Liver (tissue), 9 donors: Measurements from ENCODE around the gene PTCD2. TPM values are rescaled to one million over a fixed set of nuclear protein-coding genes. Genes with fewer than 3 reads are reported as not detected.
"Not testable (repeated sequence)": the region's sequence is repeated elsewhere in the genome, so short reads cannot be mapped to it uniquely, and the experiment has no call there.

Experiments
- DNase-seq: peaks from one replicate; pipeline ENCODE4 v3.0.0-alpha.2; 2017; ENCODE audit warnings: low spot score
- H3K27ac ChIP-seq, 2 donors: one replicate each; pipeline ENCODE4 v1.7.0; 2013; ENCODE audit warnings: inconsistent platforms in 2 of 2, low read length in 2 of 2, control low read depth in 1 of 2, low read depth in 1 of 2, mild to moderate bottlenecking in 1 of 2
- H3K27me3 ChIP-seq, 4 donors: one replicate each; pipeline versions ENCODE4 v1.6.1 to v1.7.0; 2013; ENCODE audit warnings: low read length in 3 of 4, inconsistent platforms in 1 of 4, mild to moderate bottlenecking in 1 of 4, moderate library complexity in 1 of 4; ENCODE audit not compliant: control insufficient read depth in 4 of 4, insufficient read depth in 4 of 4
- H3K36me3 ChIP-seq, 4 donors: one replicate each; pipeline versions ENCODE4 v1.6.1 to v1.7.0; 2013; ENCODE audit warnings: low read length in 3 of 4, mild to moderate bottlenecking in 3 of 4, low read depth in 1 of 4, moderate library complexity in 1 of 4; ENCODE audit not compliant: control insufficient read depth in 4 of 4, insufficient read depth in 3 of 4
- H3K4me1 ChIP-seq, 4 donors: one replicate each; pipeline versions ENCODE4 v1.6.1 to v1.7.0; 2013; ENCODE audit warnings: low read length in 3 of 4, mild to moderate bottlenecking in 3 of 4, moderate library complexity in 1 of 4; ENCODE audit not compliant: control insufficient read depth in 4 of 4, insufficient read depth in 4 of 4
- H3K4me3 ChIP-seq, 3 donors: one replicate each; pipeline versions ENCODE4 v1.6.1 to v1.7.0; 2013; ENCODE audit warnings: low read length in 3 of 3, control low read depth in 1 of 3, low read depth in 1 of 3, mild to moderate bottlenecking in 1 of 3
- H3K9ac ChIP-seq, 2 donors: one replicate each; pipeline ENCODE4 v1.7.0; 2013; ENCODE audit warnings: low read length in 2 of 2, mild to moderate bottlenecking in 2 of 2, moderate library complexity in 2 of 2, control low read depth in 1 of 2, low read depth in 1 of 2
- H3K9me3 ChIP-seq, 4 donors: one replicate each; pipeline versions ENCODE4 v1.6.1 to v1.7.0; 2013; ENCODE audit warnings: low read length in 3 of 4; ENCODE audit not compliant: control insufficient read depth in 4 of 4
- EGR1 ChIP-seq, 2 donors: IDR thresholded peaks; 2 replicates each; pipeline ENCODE4 v1.6.1; 2016 to 2018; ENCODE audit warnings: antibody characterized with exemption in 2 of 2, low read depth in 2 of 2
- FOXA2 ChIP-seq: IDR thresholded peaks from 2 replicates; pipeline ENCODE4 v1.6.1; 2016; ENCODE audit warnings: antibody characterized with exemption
- GABPA ChIP-seq, 2 donors: IDR thresholded peaks in 1 of 2; conservative IDR thresholded peaks in 1 of 2; 2 replicates each; pipeline ENCODE4 v1.6.1; 2016; ENCODE audit warnings: antibody characterized with exemption in 2 of 2, mild to moderate bottlenecking in 1 of 2, moderate library complexity in 1 of 2
- HNF4G ChIP-seq: IDR thresholded peaks from 2 replicates; pipeline ENCODE4 v1.6.1; 2016; ENCODE audit warnings: antibody characterized with exemption
- NR2F2 ChIP-seq: IDR thresholded peaks from 2 replicates; pipeline ENCODE4 v1.6.1; 2016; ENCODE audit warnings: antibody characterized with exemption
- RAD21 ChIP-seq, 2 donors: IDR thresholded peaks; 2 replicates each; pipeline ENCODE4 v1.6.1; 2016; ENCODE audit warnings: antibody characterized with exemption in 2 of 2, mild to moderate bottlenecking in 2 of 2
- TAF1 ChIP-seq: conservative IDR thresholded peaks from 2 replicates; pipeline ENCODE4 v1.6.1; 2016; ENCODE audit warnings: antibody characterized with exemption, mild to moderate bottlenecking
- WGBS: extraction: QIAGEN DNeasy Blood & Tissue Kit; methylation state at CpG from one replicate; pipeline ENCODE4 v1.1.7; 2013; 5-methylcytosine and 5-hydroxymethylcytosine counted together
- polyA plus RNA-seq, 2 donors: library from polyadenylated mRNA; stranded (reverse) in 1 of 2; unstranded in 1 of 2; fragments of 200-250 nt in 1 of 2; fragments of >200 nt in 1 of 2; fragmentation: Nextera tagmentation in 1 of 2; extraction: Ambion mirVana in 1 of 2; gene quantifications; one replicate each; pipeline versions ENCODE4 v1.2.1 to v1.2.3, GENCODE V29; 2013 to 2015
- total RNA-seq, 2 donors: library from RNA; depleted of rRNA; stranded (reverse); fragments of >200 nt; gene quantifications; one replicate each; pipeline ENCODE4 v1.2.3, GENCODE V29; 2014
- TF ChIP-seq, protein P1 (sequence below): IDR thresholded peaks from 2 replicates; pipeline ENCODE4 v1.6.1; 2016; ENCODE audit warnings: antibody characterized with exemption, mild to moderate bottlenecking
- TF ChIP-seq, protein P2 (sequence below): IDR thresholded peaks from 2 replicates; pipeline ENCODE4 v1.6.1; 2016; ENCODE audit warnings: antibody characterized with exemption
- TF ChIP-seq, protein P3 (sequence below): fragments of 150-350 bp; IDR thresholded peaks from 2 replicates; pipeline ENCODE4 v1.5.1; 2017; ENCODE audit warnings: improper control_type of control experiment, low read depth, low read length; ENCODE audit not compliant: missing input control
- donor health status: healthy.
- donor health status: healthy.
- donor health status: healthy.
- donor health status: healthy.
- donor health status: healthy.

Gene PTCD2
- total and polyA plus RNA-seq, 4 donors, result 4.4 to 5.9 (median 5.2) TPM

- TF ChIP-seq, protein P1, sequence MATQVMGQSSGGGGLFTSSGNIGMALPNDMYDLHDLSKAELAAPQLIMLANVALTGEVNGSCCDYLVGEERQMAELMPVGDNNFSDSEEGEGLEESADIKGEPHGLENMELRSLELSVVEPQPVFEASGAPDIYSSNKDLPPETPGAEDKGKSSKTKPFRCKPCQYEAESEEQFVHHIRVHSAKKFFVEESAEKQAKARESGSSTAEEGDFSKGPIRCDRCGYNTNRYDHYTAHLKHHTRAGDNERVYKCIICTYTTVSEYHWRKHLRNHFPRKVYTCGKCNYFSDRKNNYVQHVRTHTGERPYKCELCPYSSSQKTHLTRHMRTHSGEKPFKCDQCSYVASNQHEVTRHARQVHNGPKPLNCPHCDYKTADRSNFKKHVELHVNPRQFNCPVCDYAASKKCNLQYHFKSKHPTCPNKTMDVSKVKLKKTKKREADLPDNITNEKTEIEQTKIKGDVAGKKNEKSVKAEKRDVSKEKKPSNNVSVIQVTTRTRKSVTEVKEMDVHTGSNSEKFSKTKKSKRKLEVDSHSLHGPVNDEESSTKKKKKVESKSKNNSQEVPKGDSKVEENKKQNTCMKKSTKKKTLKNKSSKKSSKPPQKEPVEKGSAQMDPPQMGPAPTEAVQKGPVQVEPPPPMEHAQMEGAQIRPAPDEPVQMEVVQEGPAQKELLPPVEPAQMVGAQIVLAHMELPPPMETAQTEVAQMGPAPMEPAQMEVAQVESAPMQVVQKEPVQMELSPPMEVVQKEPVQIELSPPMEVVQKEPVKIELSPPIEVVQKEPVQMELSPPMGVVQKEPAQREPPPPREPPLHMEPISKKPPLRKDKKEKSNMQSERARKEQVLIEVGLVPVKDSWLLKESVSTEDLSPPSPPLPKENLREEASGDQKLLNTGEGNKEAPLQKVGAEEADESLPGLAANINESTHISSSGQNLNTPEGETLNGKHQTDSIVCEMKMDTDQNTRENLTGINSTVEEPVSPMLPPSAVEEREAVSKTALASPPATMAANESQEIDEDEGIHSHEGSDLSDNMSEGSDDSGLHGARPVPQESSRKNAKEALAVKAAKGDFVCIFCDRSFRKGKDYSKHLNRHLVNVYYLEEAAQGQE, result no peak
- TF ChIP-seq, protein P2, sequence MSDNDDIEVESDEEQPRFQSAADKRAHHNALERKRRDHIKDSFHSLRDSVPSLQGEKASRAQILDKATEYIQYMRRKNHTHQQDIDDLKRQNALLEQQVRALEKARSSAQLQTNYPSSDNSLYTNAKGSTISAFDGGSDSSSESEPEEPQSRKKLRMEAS, result no peak
- no peak for TF ChIP-seq GABPA (IDR thresholded peaks at IDR 0.05 in 1 of 2, conservative IDR thresholded peaks at IDR 0.05 in 1 of 2)
- no peak for TF ChIP-seq HNF4G
Measured at GRCh38 chr5:72402381-72402890, 82.3 kb downstream of the PTCD2 start (continued).

- no peaks in the 10 kb centered on the region for H3K36me3 ChIP-seq
- H3K27ac ChIP-seq, result no peak overlapping the region
- no peak overlapping the region for H3K9ac ChIP-seq
- H3K4me3 ChIP-seq, result no peak overlapping the region
- DNase-seq, result no peak
- H3K27me3 ChIP-seq, result no peaks in the 10 kb centered on the region
- no peaks in the 10 kb centered on the region for H3K4me1 ChIP-seq
- TF ChIP-seq FOXA2, result no peak
- TF ChIP-seq, protein P3, sequence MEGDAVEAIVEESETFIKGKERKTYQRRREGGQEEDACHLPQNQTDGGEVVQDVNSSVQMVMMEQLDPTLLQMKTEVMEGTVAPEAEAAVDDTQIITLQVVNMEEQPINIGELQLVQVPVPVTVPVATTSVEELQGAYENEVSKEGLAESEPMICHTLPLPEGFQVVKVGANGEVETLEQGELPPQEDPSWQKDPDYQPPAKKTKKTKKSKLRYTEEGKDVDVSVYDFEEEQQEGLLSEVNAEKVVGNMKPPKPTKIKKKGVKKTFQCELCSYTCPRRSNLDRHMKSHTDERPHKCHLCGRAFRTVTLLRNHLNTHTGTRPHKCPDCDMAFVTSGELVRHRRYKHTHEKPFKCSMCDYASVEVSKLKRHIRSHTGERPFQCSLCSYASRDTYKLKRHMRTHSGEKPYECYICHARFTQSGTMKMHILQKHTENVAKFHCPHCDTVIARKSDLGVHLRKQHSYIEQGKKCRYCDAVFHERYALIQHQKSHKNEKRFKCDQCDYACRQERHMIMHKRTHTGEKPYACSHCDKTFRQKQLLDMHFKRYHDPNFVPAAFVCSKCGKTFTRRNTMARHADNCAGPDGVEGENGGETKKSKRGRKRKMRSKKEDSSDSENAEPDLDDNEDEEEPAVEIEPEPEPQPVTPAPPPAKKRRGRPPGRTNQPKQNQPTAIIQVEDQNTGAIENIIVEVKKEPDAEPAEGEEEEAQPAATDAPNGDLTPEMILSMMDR, result peak; percentile 7
- TF ChIP-seq NR2F2, result peak; percentile 74
- TF ChIP-seq TAF1, result no peak
- no peak for TF ChIP-seq EGR1 (IDR thresholded peaks at IDR 0.05; ENCODE audit: low read depth in 2 of 2)
- TF ChIP-seq RAD21 (IDR thresholded peaks at IDR 0.05), result peak in 1 of 2 donors; percentile 44
- 66% methylated on average over 4 of the region's 4 CpGs for WGBS
- H3K9me3 ChIP-seq, result peaks cover 5 to 19% (median 8%) of the 10 kb centered on the region in 4 donors
Measured at GRCh38 chr5:72402959-72403628, 82.9 kb downstream of the PTCD2 start.

GRCh38 chr5:72404771-72405170, 84.6 kb downstream of the PTCD2 start:
- not testable (repeated sequence) for DNase-seq, H3K36me3 ChIP-seq, H3K4me1 ChIP-seq, H3K27ac ChIP-seq, H3K9ac ChIP-seq, H3K27me3 ChIP-seq, H3K4me3 ChIP-seq
- WGBS, result 96% methylated on average over 3 of the region's 3 CpGs
- H3K9me3 ChIP-seq, result peaks cover 5 to 19% (median 8%) of the 10 kb centered on the region in 4 donors
